Measurements from ENCODE around the gene SIK2.

SIK2 gene

GRCh38 chr11:111770581-111771134, 168.4 kb downstream of the SIK2 start:
- TF ChIP-seq TAF1 (IDR thresholded peaks at IDR 0.05; ENCODE audit: borderline replicate concordance, insufficient read depth, low read length) (no peak), SIN3A (IDR thresholded peaks at IDR 0.05; ENCODE audit: borderline replicate concordance, insufficient read depth, low read length) (no peak), REST (IDR thresholded peaks at IDR 0.05; ENCODE audit: insufficient read depth in 1 of 2, low read depth in 2 of 2, low read length in 2 of 2) (no peak), POLR2AphosphoS5 (IDR thresholded peaks at IDR 0.05; ENCODE audit: low read depth, low read length) (no peak), FOXP2 (optimal IDR thresholded peaks at IDR 0.05; ENCODE audit: borderline replicate concordance, extremely low read depth, extremely low read length, insufficient read depth) (no peak)

- TF ChIP-seq FOXP2 (optimal IDR thresholded peaks at IDR 0.05; ENCODE audit: borderline replicate concordance, extremely low read depth, extremely low read length, insufficient read depth) (no peak), SIN3A (IDR thresholded peaks at IDR 0.05; ENCODE audit: borderline replicate concordance, insufficient read depth, low read length) (no peak), POLR2AphosphoS5 (IDR thresholded peaks at IDR 0.05; ENCODE audit: low read depth, low read length) (no peak), TAF1 (IDR thresholded peaks at IDR 0.05; ENCODE audit: borderline replicate concordance, insufficient read depth, low read length) (no peak), REST (IDR thresholded peaks at IDR 0.05; ENCODE audit: insufficient read depth in 1 of 2, low read depth in 2 of 2, low read length in 2 of 2) (no peak)
Observed at GRCh38 chr11:111772535-111772934, 170.3 kb downstream of the SIK2 start.

- TF ChIP-seq TAF1 (IDR thresholded peaks at IDR 0.05; ENCODE audit: borderline replicate concordance, insufficient read depth, low read length) = no peak
- no peak for TF ChIP-seq REST (IDR thresholded peaks at IDR 0.05; ENCODE audit: insufficient read depth in 1 of 2, low read depth in 2 of 2, low read length in 2 of 2)
- no peak for TF ChIP-seq POLR2AphosphoS5 (IDR thresholded peaks at IDR 0.05; ENCODE audit: low read depth, low read length)
- no peak for TF ChIP-seq SIN3A (IDR thresholded peaks at IDR 0.05; ENCODE audit: borderline replicate concordance, insufficient read depth, low read length)
- no peak for TF ChIP-seq FOXP2 (optimal IDR thresholded peaks at IDR 0.05; ENCODE audit: borderline replicate concordance, extremely low read depth, extremely low read length, insufficient read depth)
Observed at GRCh38 chr11:111774955-111775710, 172.9 kb downstream of the SIK2 start.

- TF ChIP-seq REST (IDR thresholded peaks at IDR 0.05; ENCODE audit: insufficient read depth in 1 of 2, low read depth in 2 of 2, low read length in 2 of 2) = no peak
- no peak for TF ChIP-seq SIN3A (IDR thresholded peaks at IDR 0.05; ENCODE audit: borderline replicate concordance, insufficient read depth, low read length)
- TF ChIP-seq POLR2AphosphoS5 (IDR thresholded peaks at IDR 0.05; ENCODE audit: low read depth, low read length) = no peak
- no peak for TF ChIP-seq FOXP2 (optimal IDR thresholded peaks at IDR 0.05; ENCODE audit: borderline replicate concordance, extremely low read depth, extremely low read length, insufficient read depth)
- TF ChIP-seq TAF1 (IDR thresholded peaks at IDR 0.05; ENCODE audit: borderline replicate concordance, insufficient read depth, low read length) = no peak
Observed at GRCh38 chr11:111776398-111777093, 174.3 kb downstream of the SIK2 start.

All from PFSK-1 (cell line).